SU-DHL-6 (cell line): ENCODE measurements around the gene BRICD5.

Source experiments
- CTCF ChIP-seq: fragments of 200-600 bp; sonication (generic); IDR thresholded peaks from one replicate; pipeline ENCODE4 v1.5.1; 2017; ENCODE audit warnings: antibody characterized with exemption, mild to moderate bottlenecking, low read length, moderate library complexity; ENCODE audit not compliant: insufficient read depth, poor library complexity, severe bottlenecking
- EZH2phosphoT487 ChIP-seq: fragments of 200-600 bp; sonication (generic), shearing (Covaris generic); conservative IDR thresholded peaks from 2 replicates; pipeline ENCODE4 v1.6.1; 2018; ENCODE audit warnings: mild to moderate bottlenecking, antibody characterized with exemption, low read length, moderate library complexity, mixed read lengths

GRCh38 chr16:2179107-2179501 lies 31.6 kb downstream of the BRICD5 start:
- TF ChIP-seq CTCF (no peak), EZH2phosphoT487 (no peak)
